Activated CD8-positive, alpha-beta memory T cell treated with anti-CD3 and anti-CD28 coated beads for 4 hours (primary cell): Measurements from ENCODE around the gene PNPLA5.

Experiments
- DNase-seq, 2 donors: peaks; one replicate each; pipeline ENCODE4 v3.0.0-alpha.2; 2020; ENCODE audit warnings: low read depth in 2 of 2

PNPLA5 gene

DNA sequence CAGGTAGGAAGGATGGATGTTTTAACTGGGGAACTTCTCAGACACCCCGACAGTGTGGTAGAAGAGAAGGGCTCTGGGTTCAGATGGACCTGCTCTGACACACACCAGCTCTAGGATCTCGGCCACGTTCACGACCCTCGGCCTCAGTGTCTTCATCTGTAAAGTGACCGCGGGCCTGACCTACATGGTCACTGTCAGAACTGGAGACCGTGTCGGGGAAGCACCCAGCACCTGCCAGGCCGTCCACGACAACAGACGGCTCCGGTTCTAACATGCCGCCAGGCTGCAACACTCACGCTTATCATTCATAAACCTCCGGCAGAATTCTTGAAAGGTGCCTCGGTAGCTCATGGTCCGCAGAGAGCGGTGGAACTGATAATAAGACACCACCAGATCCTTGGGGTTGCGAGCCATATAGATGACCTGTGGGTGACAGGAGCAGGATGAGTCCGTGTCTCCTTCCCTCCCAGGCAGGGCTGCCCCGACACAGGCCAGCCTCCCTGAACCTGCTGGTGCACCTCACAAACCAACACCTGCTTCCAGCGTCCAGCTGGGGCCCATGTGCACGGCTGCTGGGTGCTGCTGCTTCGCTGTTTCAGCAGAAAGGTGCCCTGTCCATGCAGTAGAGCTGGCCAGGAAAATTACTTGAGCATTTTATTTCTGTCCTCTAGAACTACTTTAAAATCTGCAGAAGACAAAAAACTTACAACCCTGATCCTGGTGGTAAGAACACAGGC lies 53.1 kb downstream of the PNPLA5 start:
- DNase-seq, result no peak

DNA sequence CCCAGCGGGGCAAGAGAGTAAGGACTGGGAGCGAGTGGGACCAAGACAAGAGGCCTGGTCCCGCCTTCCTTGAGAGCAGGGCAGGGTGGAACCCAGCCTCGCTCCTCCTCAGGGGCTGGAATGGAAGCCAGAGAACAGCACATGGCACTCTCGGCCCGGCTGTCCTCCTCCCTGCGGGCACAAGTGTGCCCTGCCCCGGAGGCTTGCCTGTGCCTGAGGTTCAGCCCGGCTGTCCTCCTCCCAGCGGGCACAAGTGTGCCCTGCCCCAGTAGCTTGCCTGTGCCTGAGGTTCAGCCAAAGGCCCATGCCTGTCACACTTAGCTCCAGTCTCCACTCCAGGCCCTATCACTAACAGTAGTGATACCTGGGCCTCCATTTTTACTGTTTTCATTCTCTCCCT lies 53.7 kb downstream of the PNPLA5 start:
- no peak for DNase-seq

- DNase-seq, result no peak
Observed at GRCh38 chr22:43837666-43838065, 54.1 kb downstream of the PNPLA5 start.

GRCh38 chr22:43835736-43836135 lies 56.1 kb downstream of the PNPLA5 start:
- no peak for DNase-seq

DNA sequence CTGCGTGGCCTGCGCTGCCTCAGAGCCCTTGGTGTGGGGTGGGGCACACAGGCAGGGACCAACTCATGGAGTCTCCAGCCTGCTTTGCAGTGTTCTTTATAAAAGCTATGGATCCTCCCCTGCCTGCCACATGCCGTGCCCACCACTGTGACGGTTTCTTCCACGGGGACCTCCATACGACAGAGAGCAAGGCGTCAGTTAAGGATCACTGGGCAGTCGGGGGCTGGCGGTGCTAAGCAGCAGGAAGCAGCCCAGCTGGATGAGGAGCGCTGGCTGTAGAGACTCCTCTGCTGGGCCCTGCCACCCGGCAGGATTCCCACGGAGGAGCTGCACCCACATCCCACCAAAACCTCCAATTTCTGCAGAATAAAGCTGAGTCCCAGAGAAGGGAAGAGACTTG lies 56.6 kb downstream of the PNPLA5 start:
- DNase-seq, result no peak

DNA sequence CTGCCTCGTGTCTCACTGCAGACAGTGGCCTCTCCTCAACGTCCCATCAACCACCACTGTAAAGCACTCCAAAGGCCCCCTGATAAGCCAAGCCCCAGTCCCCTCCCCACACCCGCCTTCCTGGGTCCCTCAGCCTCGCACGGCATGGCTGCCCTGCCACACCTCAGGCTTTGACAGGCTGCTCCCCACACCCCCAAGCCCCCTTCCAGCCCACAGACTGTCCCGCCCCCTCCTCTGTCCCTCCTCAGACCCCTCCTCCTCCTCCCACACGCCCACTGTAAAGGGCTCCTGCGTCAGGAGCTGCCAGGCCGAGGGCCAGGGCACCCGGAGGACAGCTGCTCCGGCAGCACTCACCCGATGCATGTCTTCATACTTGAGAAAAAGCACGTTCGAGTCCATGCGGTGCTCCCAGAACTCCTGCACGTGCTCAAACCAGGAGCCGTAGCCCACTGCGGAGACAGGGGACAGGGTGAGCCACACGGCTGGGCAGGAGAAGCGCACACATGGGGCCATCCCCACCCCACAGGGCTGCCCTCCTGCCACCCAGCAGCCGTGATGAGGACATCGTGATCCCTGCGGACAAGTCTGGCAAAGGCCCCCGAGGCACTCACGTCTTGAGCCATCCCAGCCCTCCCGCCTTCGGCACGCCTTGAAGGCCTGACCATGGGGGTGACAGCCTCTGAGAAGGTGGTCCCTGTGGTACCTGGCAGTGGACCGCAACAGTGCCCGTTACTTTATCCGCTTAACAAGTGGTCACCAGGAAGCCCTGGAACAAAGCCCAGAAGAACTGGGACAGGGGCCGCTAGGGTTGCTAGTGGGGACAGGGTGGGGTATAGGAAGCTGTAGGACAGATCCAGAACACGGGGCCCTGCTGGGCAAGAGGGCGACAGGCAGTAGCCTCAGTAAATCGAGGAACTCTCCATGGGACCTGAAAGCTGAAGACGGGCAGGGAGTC lies 58.2 kb downstream of the PNPLA5 start:
- DNase-seq, result no peak

GRCh38 chr22:43832393-43833265 lies 59.2 kb downstream of the PNPLA5 start:
- no peak for DNase-seq

DNA sequence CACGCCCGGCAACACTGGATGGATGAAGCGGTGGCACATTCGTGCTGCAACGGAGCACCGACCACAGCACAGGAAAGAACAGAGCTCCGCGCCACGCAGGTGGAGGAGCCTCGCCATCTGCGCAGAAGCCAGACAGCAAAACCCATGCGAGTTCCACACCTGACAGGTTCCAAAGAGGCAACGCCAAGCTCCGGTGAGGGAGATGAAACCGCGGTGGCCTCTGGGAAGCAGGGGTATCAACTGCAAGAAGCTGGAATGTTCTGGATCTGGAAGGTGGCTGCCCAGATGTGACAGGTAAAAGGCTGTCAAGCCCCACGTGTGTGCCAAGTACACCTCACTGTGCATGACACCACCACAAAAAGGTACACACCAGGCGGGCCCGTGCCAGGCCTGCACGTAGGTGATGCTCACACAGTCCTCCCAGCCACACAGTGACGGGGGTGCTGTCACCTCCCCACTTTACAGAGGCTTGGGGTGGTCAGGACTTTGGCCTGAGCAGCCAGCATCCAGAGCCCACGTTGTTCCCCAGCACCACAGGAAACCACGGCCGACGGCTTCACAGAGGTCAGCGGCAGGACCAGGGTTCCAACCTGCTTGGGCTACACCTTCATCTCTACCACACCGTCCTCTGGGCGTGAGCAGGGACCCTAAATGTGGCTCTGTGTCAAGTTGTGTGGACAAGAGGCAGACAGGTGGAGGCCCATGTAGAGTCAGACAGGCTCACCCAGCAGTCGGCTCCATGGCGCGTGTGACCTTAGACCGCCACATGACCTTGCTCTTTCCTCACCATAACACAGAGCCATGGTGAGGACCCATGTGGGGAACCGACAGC lies 60.0 kb downstream of the PNPLA5 start:
- DNase-seq, result no peak

- no peak for DNase-seq
Observed at GRCh38 chr22:43830931-43831560, 60.8 kb downstream of the PNPLA5 start.

DNA sequence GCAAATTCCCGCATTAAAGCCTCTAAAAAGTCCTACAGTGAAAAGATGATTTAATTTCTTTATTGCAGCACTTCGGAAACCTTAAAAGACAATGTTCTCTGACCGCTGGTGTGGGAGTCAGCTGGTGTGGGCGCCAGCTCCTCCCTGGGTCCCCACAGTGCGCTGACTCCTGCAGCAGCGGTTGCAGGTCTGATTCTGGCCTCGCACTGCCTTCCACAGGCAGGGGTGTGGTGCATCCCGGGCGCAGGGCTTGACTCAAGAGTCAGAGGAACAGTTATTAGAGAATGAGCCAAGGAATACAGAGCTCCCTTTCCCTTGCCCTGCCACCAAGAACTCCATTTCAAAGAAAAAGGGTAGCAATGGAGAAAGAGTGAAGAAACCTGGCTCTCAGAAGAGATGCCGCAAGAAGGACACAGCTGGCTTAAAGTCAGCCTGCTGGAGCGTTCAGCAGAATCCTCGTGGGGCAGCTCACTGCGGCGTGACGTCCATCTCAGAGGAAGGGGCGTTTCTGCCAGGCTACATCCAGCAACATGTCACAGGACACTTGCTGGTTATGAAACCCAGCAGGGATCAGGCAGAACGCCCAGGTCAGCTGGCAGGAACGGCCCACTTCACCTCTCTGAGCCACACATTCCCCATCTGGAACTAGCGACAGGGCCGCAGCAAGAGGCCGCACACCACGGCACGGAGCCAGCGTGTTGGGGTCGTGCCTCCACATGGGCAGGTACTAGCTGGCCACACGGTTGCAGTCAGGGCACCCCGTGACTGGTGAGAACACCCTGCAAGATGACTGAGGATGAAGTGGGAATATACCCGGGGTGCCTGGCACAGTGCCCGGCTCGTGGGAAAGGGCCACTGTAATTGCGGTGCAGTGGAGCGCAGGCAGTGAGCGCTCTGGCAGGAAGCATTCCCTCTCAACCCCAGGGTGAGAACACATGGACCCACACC lies 61.6 kb downstream of the PNPLA5 start:
- no peak for DNase-seq
